Ammon's horn (tissue), 1 donor: ENCODE data around the gene SUSD5.
"Not testable (repeated sequence)": the region's sequence is repeated elsewhere in the genome, so short reads cannot be mapped to it uniquely, and the experiment has no call there.

ENCODE experiments used
- DNase-seq: peaks from one replicate; pipeline ENCODE4 v3.0.0-alpha.2; 2016; ENCODE audit warnings: low spot score

Gene SUSD5

GRCh38 chr3:33115024-33115768, 103.4 kb downstream of the SUSD5 start:
- DNase-seq: peak; percentile 84

GRCh38 chr3:33114622-33115023, 104.0 kb downstream of the SUSD5 start:
- no peak for DNase-seq

- peak; percentile 95 for DNase-seq
Measured at GRCh38 chr3:33113772-33114621, 104.6 kb downstream of the SUSD5 start, which contains the start of gene CRTAP. Gene CRTAP, plus strand, starts transcription at chr3:33114014. Its CDS starts 64 bp downstream, at chr3:33114078.

GRCh38 chr3:33111581-33111980, 107.0 kb downstream of the SUSD5 start:
- DNase-seq: no peak

GRCh38 chr3:33106854-33107253, 111.8 kb downstream of the SUSD5 start:
- not testable (repeated sequence) for DNase-seq

- DNase-seq: no peak
Measured at GRCh38 chr3:33105341-33105948, 113.2 kb downstream of the SUSD5 start.

GRCh38 chr3:33104803-33105202, 113.8 kb downstream of the SUSD5 start:
- no peak for DNase-seq

GRCh38 chr3:33103480-33103879, 115.1 kb downstream of the SUSD5 start:
- DNase-seq: no peak

GRCh38 chr3:33103034-33103433, 115.6 kb downstream of the SUSD5 start:
- no peak for DNase-seq

GRCh38 chr3:33100229-33100628, 118.4 kb downstream of the SUSD5 start:
- no peak for DNase-seq
